ENCODE results near the gene HOXD13.

DNA sequence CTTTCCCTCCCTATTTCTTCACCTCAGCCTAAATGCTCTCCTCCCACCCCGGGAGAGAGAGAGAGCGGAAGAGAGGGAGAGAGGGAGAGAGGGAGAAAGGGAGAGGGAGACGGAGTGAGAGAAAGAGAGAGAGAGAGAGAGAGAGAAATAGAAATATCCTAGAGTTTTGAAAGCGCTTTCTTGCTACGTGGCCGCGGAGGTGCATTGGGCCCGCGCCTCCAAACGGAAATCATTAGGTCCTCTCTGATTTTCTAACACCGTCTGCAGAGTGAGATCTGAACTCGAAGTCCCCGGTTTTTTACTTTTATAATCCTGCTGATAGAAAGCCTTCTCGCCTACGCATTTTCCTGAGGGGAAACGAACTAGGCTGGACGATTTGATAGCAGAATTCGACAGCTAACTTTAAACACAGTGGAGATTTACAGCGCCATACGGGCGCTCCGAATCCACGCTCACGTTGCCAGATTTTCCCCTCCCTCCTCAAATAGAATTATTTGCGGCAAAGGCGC is 7.9 kb upstream of the HOXD13 start:
- TF ChIP-seq POLR2A (IDR thresholded peaks at IDR 0.05) (no peak), POLR2AphosphoS5 (IDR thresholded peaks at IDR 0.05) (no peak)
- TF ChIP-seq, protein P1, sequence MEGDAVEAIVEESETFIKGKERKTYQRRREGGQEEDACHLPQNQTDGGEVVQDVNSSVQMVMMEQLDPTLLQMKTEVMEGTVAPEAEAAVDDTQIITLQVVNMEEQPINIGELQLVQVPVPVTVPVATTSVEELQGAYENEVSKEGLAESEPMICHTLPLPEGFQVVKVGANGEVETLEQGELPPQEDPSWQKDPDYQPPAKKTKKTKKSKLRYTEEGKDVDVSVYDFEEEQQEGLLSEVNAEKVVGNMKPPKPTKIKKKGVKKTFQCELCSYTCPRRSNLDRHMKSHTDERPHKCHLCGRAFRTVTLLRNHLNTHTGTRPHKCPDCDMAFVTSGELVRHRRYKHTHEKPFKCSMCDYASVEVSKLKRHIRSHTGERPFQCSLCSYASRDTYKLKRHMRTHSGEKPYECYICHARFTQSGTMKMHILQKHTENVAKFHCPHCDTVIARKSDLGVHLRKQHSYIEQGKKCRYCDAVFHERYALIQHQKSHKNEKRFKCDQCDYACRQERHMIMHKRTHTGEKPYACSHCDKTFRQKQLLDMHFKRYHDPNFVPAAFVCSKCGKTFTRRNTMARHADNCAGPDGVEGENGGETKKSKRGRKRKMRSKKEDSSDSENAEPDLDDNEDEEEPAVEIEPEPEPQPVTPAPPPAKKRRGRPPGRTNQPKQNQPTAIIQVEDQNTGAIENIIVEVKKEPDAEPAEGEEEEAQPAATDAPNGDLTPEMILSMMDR (IDR thresholded peaks at IDR 0.05), result no peak
